SK-N-SH (cell line): ENCODE data around the gene BTNL8. TPM values are rescaled to one million over a fixed set of nuclear protein-coding genes. Genes with fewer than 3 reads are reported as not detected.

Experiments used
- CTCF ChIA-PET: fragments of 300-600, 350-600 bp; formaldehyde crosslinking; extraction: SDS; loops from one replicate; lab custom pipeline; 2021; lab: Yijun Ruan, JAX
- POLR2A ChIA-PET: fragments of 350-600 bp; sonication (Branson Sonifier 250); formaldehyde crosslinking; extraction: SDS; loops from one replicate; lab custom pipeline; 2020; ENCODE audit warnings: antibody characterized with exemption, inconsistent platforms; lab: Yijun Ruan, JAX
- DNase-seq: peaks from one replicate; pipeline ENCODE4 v3.0.0; 2012
- H2AFZ ChIP-seq: fragments of 200-600 bp; sonication (generic); 2 replicates; pipeline ENCODE4 v1.8.1; 2016; ENCODE audit warnings: antibody characterized with exemption, mild to moderate bottlenecking, low read depth
- H3F3A ChIP-seq: fragments of 200-600 bp; sonication (generic); replicated peaks from 2 replicates; pipeline ENCODE3; 2016; ENCODE audit warnings: antibody characterized with exemption, mild to moderate bottlenecking; ENCODE audit not compliant: insufficient read depth
- H3K27ac ChIP-seq, 2 experiments: fragments of 200-500 bp in 1 of 2; fragments of 200-600 bp in 1 of 2; sonication (Bioruptor generic) in 1 of 2; sonication (generic), shearing (Covaris generic) in 1 of 2; 2 replicates each; pipeline versions ENCODE4 v1.5.1 to v1.6.1; 2014 to 2016; ENCODE audit warnings: low read depth in 2 of 2, inconsistent platforms in 1 of 2, low read length in 1 of 2, mild to moderate bottlenecking in 1 of 2, mixed read lengths in 1 of 2
- H3K27me3 ChIP-seq: fragments of 200-600 bp; sonication (generic), shearing (Covaris generic); 2 replicates; pipeline ENCODE4 v1.6.1; 2016; ENCODE audit warnings: mixed run types; ENCODE audit not compliant: insufficient read depth
- H3K36me3 ChIP-seq, 2 experiments: fragments of 200-500 bp in 1 of 2; fragments of 200-600 bp in 1 of 2; sonication (Bioruptor generic) in 1 of 2; sonication (generic) in 1 of 2; replicated peaks in 1 of 2; 2 replicates each; pipeline versions ENCODE3 to v1.5.1; 2014 to 2016; ENCODE audit warnings: low read length in 1 of 2, mild to moderate bottlenecking in 1 of 2; ENCODE audit not compliant: insufficient read depth in 2 of 2, control insufficient read depth in 1 of 2
- H3K4me1 ChIP-seq, 2 experiments: fragments of 200-500 bp in 1 of 2; fragments of 200-600 bp in 1 of 2; sonication (Bioruptor generic) in 1 of 2; sonication (generic), shearing (Covaris generic) in 1 of 2; 2 replicates each; pipeline versions ENCODE4 v1.5.1 to v1.6.1; 2014 to 2016; ENCODE audit warnings: low read depth in 1 of 2, low read length in 1 of 2, mixed run types in 1 of 2; ENCODE audit not compliant: insufficient read depth in 2 of 2, control insufficient read depth in 1 of 2
- H3K4me2 ChIP-seq: fragments of 200-600 bp; sonication (generic), shearing (Covaris generic); 2 replicates; pipeline ENCODE4 v1.6.1; 2017; ENCODE audit warnings: mixed run types
- H3K4me3 ChIP-seq, 2 experiments: fragments of 200-500 bp in 1 of 2; fragments of 200-600 bp in 1 of 2; sonication (Bioruptor generic) in 1 of 2; sonication (generic), shearing (Covaris generic) in 1 of 2; 2 replicates each; pipeline versions ENCODE4 v1.5.1 to v1.8.1; 2014 to 2016; ENCODE audit warnings: low read depth in 2 of 2, inconsistent platforms in 1 of 2, low read length in 1 of 2, mild to moderate bottlenecking in 1 of 2, mixed read lengths in 1 of 2, moderate library complexity in 1 of 2
- H3K79me2 ChIP-seq: fragments of 200-600 bp; sonication (generic); 2 replicates; pipeline ENCODE4 v1.8.1; 2017; ENCODE audit warnings: mild to moderate bottlenecking; ENCODE audit not compliant: insufficient read depth
- H3K9ac ChIP-seq: fragments of 200-600 bp; sonication (generic); 2 replicates; pipeline ENCODE4 v1.6.1; 2017; ENCODE audit warnings: mixed run types
- H3K9me2 ChIP-seq: fragments of 200-600 bp; sonication (generic); 2 replicates; pipeline ENCODE4 v1.6.1; 2017; ENCODE audit warnings: mixed run types
- H3K9me3 ChIP-seq: fragments of 200-600 bp; sonication (generic); 2 replicates; pipeline ENCODE4 v1.6.1; 2017; ENCODE audit warnings: mixed run types, mild to moderate bottlenecking, moderate library complexity
- H4K20me1 ChIP-seq: fragments of 200-600 bp; sonication (generic); 2 replicates; pipeline ENCODE4 v1.6.1; 2017; ENCODE audit warnings: mild to moderate bottlenecking, mixed run types; ENCODE audit not compliant: insufficient read depth
- EP300 ChIP-seq, 2 experiments: IDR thresholded peaks; 2 replicates each; pipeline versions ENCODE4 v1.4.0 to v1.6.1; 2012; ENCODE audit warnings: borderline replicate concordance in 1 of 2, low read depth in 1 of 2, low read length in 1 of 2
- FOSL2 ChIP-seq: IDR thresholded peaks from 2 replicates; pipeline ENCODE4 v1.4.0; 2012; ENCODE audit warnings: low read depth, mild to moderate bottlenecking, moderate library complexity, borderline replicate concordance
- FOXM1 ChIP-seq: IDR thresholded peaks from 2 replicates; pipeline ENCODE4 v1.4.0; 2012; ENCODE audit warnings: low read depth, mild to moderate bottlenecking
- IRF3 ChIP-seq: fragments of 150-350 bp; IDR thresholded peaks from 2 replicates; pipeline ENCODE4 v1.6.1; 2016; ENCODE audit warnings: mild to moderate bottlenecking, low read depth, low read length
- JUND ChIP-seq: IDR thresholded peaks from 2 replicates; pipeline ENCODE4 v1.4.0; 2012
- NRF1 ChIP-seq: IDR thresholded peaks from 2 replicates; pipeline ENCODE4 v1.6.1; 2012; ENCODE audit warnings: low read depth, mild to moderate bottlenecking, low read length
- RCOR1 ChIP-seq: fragments of 150-350 bp; IDR thresholded peaks from 2 replicates; pipeline ENCODE4 v1.6.1; 2017; ENCODE audit warnings: antibody characterized with exemption, low read length
- REST ChIP-seq: IDR thresholded peaks from 2 replicates; pipeline ENCODE4 v1.6.1; 2012; ENCODE audit warnings: mild to moderate bottlenecking, low read depth, low read length, moderate library complexity
- WGBS: methylation state at CpG from one replicate; pipeline ENCODE4 v1.1.6; 2017; ENCODE audit warnings: low lambda C conversion rate; 5-methylcytosine and 5-hydroxymethylcytosine counted together
- polyA plus RNA-seq, 3 experiments: library from polyadenylated mRNA; depleted of rRNA; stranded (reverse); fragments of >200 nt; gene quantifications; 2 replicates each; pipeline ENCODE4 v1.2.3, GENCODE V29; 2012

Gene BTNL8
- not detected in 2 replicates for polyA plus RNA-seq (2012; rRNA removed)
- polyA plus RNA-seq (2012; cell fraction: cytosol; rRNA removed): not detected in 2 replicates
- not detected in 2 replicates for polyA plus RNA-seq (2012; cell fraction: nucleus; rRNA removed)

DNA sequence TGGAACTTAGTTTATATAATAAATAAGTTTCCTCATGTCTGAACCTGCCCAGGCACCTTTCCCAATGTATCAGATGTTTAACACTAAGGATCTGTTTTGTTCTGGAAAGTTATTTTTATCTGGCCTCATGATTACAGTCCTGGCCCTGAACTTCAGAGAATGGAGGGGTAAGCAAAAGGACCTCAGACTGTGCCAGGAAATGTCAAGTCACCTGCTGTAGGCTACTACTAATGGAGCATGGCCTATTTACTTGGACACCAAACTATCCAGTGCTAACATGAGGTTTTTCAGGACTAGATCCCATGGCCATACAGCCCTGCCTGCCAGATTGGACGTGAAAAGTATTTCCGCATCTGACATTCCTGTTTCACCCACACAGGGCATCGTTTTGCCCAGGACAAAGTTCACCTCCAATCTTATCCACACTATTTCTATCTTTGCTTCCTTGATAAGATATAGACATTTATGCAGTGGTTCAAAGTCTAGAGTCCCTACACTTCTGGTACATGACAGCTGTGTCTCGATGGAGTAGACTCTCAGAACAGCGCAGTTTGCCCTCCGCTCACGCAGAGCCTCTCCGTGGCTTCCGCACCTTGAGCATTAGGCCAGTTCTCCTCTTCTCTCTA, at the start of gene BTNL8:
TSS of gene BTNL8 (plus strand) at position 539 of the 626 bp plus-strand sequence. CDS start 152 bp downstream, outside the sequence.
- H3F3A ChIP-seq: no peaks in the 10 kb centered on the region
- TF ChIP-seq NRF1: no peak
- TF ChIP-seq JUND: no peak
- no peak for TF ChIP-seq EP300 (IDR thresholded peaks at IDR 0.05; ENCODE audit: borderline replicate concordance in 1 of 2, low read depth in 1 of 2, low read length in 1 of 2)
- H3K4me2 ChIP-seq: no peak within 1 kb of the TSS
- H3K27ac ChIP-seq: no peak within 1 kb of the TSS
- H3K36me3 ChIP-seq: no peaks in the 10 kb centered on the region
- no peak within 1 kb of the TSS for H3K9ac ChIP-seq
- POLR2A ChIA-PET: no interaction called here
- no peak for DNase-seq
- no peaks in the 10 kb centered on the region for H4K20me1 ChIP-seq
- no peak within 1 kb of the TSS for H3K4me3 ChIP-seq
- CTCF ChIA-PET: no interaction called here
- no peaks in the 10 kb centered on the region for H3K9me3 ChIP-seq
- no peak within 1 kb of the TSS for H2AFZ ChIP-seq
- no peaks in the 10 kb centered on the region for H3K79me2 ChIP-seq
- H3K27me3 ChIP-seq: peaks cover 5% of the 10 kb centered on the region; the same call in 1 of the 2 replicates
- H3K9me2 ChIP-seq: no peaks in the 10 kb centered on the region
- H3K4me1 ChIP-seq: no peaks in the 10 kb centered on the region
- WGBS: 45% methylated on average over 9 of the region's 9 CpGs

DNA sequence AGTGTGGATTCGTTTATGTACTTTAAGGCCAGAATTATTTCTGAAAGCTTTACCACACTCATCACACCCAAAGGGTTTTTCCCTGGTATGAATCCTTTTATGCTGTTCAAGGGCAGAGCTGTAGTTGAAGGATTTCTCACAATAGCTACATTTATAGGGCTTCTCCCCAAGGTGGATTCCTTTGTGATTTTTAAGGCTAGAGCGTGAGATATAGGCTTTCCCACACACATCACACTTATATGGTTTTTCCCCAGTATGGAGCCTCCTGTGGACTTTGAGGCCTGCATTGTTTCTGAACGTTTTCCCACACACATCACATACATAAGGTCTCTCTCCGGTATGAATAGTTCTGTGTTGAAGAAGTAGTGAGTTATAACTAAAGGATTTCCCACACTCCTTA, 49.1 kb upstream of the BTNL8 start:
- WGBS: 88% methylated on average over 4 of the region's 4 CpGs
- Histone ChIP-seq H4K20me1 (no peaks in the 10 kb centered on the region), H3K4me1 (no peaks in the 10 kb centered on the region), H3K9me2 (no peaks in the 10 kb centered on the region), H3K27me3 (no peaks in the 10 kb centered on the region), H3K36me3 (peaks cover 51 to 53% of the 10 kb centered on the region in 2 experiments), H3K9ac (no peak overlapping the region), H3F3A (no peaks in the 10 kb centered on the region), H3K4me2 (no peak overlapping the region), H3K27ac (no peak overlapping the region), H3K4me3 (peak overlapping the region in 1 of 2 experiments; percentile 9; a peak in 1 of 4 replicates), H3K79me2 (peaks cover 20% of the 10 kb centered on the region)
- no peak for DNase-seq
- ChIA-PET CTCF (interaction anchor here (0.9 to 1.0 kb wide), 2 partner anchors 19 to 77 kb away, joined by 3 to 5 read pairs; no protein-coding TSS in a partner anchor), POLR2A (no interaction called here)
- no peak for TF ChIP-seq IRF3
- TF ChIP-seq RCOR1: no peak
- no peak for TF ChIP-seq REST
- TF ChIP-seq JUND: no peak
- no peak for TF ChIP-seq FOXM1
- TF ChIP-seq FOSL2: no peak
- TF ChIP-seq, all 33 proteins: peak for 0
- Histone ChIP-seq H3K9me3 (peaks cover 13% of the 10 kb centered on the region; the same call in 1 of the 2 replicates), H2AFZ (no peak overlapping the region)
